Left renal pelvis (tissue), 4 donors: ENCODE results near the gene CDK4. TPM values are rescaled to one million over a fixed set of nuclear protein-coding genes. Genes with fewer than 3 reads are reported as not detected.

Experiments used
- DNase-seq, 4 donors: peaks; one replicate each; pipeline ENCODE4 v3.0.0-alpha.2; 2013; ENCODE audit warnings: low read depth in 4 of 4, low spot score in 3 of 4
- polyA plus RNA-seq, 4 donors: library from polyadenylated mRNA; unstranded; fragments of 120-200 nt; gene quantifications; one replicate each; pipeline ENCODE4 v1.2.1, GENCODE V29; 2013; ENCODE audit not compliant: insufficient read length in 4 of 4

Gene CDK4
- polyA plus RNA-seq, 4 donors = 199 to 236 (median 214) TPM

- DNase-seq = no peak
Observed at GRCh38 chr12:57758552-57759359, 6.6 kb upstream of the CDK4 start.

- no peak for DNase-seq
Observed at GRCh38 chr12:57757771-57758170, 5.7 kb upstream of the CDK4 start.

DNA sequence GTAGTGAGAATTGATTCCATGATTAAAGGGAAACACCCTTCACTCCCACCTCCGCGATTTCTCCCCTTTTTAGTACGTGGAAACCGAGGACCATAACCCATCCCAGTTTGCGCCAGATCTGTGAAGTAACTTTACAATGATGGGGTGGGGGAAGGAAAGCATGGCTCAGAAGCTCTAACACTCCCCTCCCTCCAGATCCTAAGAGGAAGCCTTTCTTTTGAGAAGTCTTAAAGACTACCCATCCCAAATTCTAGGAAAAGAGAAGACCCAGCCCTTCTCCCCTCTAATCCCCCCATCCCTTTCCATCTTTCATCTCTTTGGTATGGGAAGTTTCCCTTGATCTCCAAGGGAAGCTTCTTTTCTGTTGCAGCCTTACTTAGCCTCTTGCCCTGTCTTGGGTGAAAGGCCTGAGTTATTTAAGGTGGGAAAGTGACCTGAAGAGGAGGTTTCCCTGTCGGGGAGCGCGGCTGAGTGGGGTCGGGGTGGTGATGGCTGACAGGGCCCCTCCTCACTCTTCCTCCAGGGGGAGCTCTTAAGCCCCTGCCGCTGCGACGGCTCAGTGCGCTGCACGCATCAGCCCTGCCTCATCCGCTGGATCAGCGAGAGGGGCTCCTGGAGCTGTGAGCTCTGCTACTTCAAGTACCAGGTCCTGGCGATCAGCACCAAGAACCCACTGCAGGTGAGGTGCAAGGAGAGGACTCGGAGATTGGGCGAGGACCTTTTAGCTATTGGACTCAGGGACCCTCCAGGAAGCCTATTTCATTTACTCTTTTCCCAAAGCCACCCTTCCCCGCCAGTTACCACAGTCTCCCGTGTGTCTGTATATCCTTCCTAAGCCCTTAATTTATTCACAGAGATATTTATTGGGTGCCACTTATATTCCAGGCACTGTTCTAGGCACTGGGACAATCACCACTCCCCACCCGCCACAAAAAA, 4.6 kb upstream of the CDK4 start:
- DNase-seq = no peak

GRCh38 chr12:57755454-57756372, 3.6 kb upstream of the CDK4 start:
- DNase-seq = no peak

GRCh38 chr12:57755194-57755453, 3.0 kb upstream of the CDK4 start:
- DNase-seq = no peak

DNA sequence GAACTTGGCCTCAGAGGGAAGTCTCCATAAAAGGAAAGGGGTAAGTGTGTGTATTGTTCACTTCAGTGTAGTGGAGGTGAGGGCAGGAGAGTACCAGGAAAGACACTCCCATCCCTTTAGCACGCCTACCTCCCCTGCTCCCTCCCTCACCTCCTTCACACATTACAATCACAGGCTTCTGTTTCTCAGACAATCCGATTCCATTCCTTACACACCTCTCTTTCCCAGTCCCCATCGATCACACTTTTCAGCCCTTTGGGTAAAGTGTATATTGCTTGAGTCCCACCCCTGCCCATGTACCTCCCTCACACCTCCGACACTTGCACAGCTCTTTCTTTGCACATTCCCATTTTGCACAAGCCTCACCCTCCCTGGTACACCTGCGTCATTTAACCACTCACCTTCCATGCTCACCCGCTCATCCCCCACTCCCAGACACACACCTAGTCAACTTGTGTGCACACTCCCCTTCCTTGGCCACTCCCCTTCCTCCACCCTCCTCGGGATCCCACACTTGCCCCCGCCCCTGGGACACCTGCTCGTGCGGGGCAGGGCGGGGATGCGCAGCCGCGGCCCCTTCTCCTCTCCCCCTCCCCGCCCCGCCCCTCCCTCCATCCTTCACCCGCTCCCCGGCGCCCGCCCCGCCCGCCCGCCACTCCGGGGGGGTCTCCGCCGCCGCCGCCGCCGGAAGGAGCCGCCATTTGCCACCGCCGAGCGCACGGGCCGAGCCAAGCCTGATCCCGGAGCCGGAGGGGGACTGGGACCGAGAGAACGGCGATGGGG, 2.5 kb upstream of the CDK4 start, which contains the start of gene MARCHF9:
TSS of gene MARCHF9 (plus strand) at position 693 of the 783 bp plus-strand sequence. CDS start 426 bp downstream, outside the sequence.
- DNase-seq = no peak

DNA sequence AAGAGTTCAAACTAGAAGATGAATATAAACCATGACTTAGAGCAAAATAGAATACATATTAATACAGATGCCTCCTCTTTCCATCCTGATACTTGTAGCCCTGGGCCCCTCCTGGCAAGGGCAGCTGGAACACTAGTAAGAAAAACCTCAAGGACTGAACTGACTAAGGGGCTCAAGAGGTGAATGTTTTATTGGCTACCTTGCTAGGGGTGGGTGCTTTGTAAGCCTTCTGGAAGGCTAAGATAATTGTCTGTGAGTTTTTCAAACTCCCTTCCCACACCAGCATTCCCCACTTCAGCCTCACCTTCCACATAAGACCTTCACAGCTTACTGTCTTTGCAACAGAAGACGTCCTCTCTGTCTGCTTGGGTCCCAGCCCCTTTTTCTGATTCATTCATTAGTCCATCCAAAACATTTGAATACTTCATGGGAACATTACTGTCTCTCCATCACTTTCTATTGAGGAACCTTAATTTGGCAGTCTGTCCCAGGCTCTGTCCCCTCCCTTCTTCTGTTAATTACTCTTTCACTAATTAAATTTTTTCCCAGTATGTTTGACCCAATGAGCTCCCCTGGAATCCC, 1.7 kb upstream of the CDK4 start:
- no peak for DNase-seq

- no peak for DNase-seq
Observed at GRCh38 chr12:57752668-57753000, 524 bp upstream of the CDK4 start.

DNA sequence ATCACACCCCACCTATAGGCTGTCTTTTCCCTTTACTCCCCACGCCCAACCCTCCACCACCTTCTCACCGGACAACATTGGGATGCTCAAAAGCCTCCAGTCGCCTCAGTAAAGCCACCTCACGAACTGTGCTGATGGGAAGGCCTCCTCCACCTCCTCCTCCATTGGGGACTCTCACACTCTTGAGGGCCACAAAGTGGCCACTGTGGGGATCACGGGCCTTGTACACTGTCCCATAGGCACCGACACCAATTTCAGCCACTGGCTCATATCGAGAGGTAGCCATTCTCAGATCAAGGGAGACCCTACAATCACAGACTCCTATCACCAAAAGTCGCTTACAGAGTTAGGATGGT, 700 bp downstream of the CDK4 start:
- DNase-seq = no peak

- no peak for DNase-seq
Observed at GRCh38 chr12:57750561-57751431, 1.3 kb downstream of the CDK4 start.

- no peak for DNase-seq
Observed at GRCh38 chr12:57749061-57749460, 3.0 kb downstream of the CDK4 start.

DNA sequence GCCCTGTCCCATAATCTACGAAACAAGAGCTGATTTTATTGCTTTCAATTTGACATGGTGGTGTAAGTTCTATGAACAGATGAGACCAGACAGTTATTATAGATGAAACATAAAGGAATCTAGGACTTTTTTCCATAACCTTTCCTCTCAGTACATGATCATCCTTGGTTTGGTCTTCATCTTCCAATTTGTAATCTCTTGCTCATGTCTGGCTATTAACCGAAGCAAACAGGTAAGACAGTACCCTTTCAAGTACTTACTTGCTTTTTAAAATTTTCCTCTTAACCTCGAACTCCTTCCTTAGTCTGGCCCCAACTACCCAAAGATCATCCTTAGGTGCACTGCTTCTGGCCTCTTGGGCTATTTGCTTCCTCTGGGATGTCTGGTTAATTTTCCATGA, 6.1 kb downstream of the CDK4 start:
- DNase-seq = no peak

- no peak for DNase-seq
Observed at GRCh38 chr12:57745485-57745881, 6.6 kb downstream of the CDK4 start.

DNA sequence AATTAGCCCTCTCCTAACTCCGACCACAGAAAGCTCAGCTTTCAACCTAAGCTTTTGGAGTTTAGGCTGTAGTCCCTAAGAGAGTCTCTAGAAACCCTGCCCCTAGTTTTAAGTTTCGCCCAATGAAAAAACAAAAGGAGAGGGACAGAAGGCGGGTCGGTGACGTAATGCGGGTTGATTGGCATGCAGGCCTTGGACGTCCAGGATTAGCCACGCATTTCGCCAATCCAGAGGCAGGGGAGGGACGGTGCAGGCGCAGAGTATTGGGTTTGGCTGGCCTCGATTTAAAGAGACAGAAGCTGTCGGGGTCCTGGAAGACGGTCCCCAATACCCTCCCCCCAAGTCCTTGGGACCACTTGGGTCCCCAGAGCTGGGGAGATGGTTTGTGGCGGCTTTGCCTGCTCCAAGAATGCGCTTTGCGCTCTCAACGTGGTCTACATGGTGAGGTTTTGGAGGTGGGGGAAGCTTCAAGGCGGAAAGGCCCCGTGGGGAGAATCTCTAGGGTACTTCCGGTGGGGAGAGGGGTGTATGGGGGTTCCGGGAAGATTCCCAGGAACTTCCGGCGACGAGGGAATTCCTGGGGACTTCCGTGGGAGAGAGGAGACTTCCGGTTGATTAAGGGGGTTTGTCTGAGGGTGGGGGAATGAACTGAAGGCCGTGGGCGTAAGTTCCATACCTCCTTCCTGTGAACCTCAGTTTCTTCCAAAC, 7.2 kb downstream of the CDK4 start, which contains the start of gene TSPAN31:
TSS of gene TSPAN31 (plus strand) at position 263 of the 708 bp plus-strand sequence. CDS start at position 379, 116 bp downstream.
- DNase-seq = peak; percentile 96 to 98 (median 97)

GRCh38 chr12:57744194-57744776, 7.8 kb downstream of the CDK4 start:
- DNase-seq = peak in 2 of 4 donors; percentile 70

DNA sequence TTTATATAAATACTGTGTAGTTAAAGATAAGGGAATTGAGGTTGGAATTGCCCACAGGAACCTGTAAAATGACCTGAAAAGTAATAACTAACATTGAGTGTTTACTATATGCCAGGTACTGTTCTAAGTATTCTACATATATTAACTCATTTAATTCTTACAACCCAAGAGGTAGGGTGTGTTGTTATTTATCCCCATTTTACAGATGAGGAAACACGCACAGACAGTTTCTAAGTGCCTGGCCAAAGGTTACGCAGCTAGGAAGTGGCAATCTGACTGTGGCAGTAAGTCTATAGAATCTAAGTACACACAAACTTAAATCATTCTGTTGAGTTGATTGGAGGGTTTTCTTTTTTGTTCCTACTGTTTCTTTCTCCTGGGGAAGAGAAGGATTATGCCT, 8.3 kb downstream of the CDK4 start:
- no peak for DNase-seq

DNA sequence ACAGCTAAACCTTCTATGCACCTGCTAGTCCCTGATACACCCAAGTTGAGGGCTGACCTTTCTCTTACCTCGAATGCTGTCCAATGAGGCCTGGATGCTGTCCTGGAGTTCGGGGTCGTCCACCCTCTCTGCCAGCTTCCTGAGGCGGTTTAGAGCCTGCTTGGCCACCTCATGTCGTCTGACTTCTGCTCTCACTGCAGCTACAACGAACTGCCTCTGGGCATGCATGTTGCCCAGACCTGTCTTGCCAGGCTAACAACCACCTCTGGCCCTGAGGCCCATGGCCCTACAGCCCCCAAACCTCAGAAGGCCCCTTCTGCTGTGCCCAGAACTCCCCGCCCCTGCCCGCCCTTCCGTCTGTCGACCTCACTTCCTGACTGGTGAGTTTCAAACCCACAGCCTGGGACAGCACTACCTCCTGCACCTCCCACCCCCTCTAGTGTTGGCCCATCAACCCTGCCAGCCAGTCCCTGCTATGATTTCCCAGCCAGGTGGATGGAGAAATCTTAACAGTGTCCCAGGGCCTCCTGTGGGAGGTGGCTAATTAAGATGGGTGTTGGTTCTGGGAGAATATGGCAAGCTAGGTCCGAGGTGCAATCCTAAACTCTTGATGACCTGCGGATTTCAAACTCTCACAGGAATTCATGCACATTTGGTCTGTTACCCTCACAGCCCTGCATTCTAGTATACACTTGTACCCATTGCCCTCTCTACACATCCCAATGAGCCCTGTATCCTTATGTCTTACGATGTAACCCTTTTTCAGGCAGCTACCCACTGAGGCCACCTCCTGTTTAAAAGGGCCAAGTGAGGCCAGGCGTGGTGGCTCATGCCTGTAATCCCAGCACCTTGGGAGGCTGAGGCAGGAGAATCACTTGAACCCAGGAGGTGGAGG, 10.0 kb downstream of the CDK4 start:
- DNase-seq = no peak
